ENCODE results near the gene LMO4. TPM values are rescaled to one million over a fixed set of nuclear protein-coding genes. Genes with fewer than 3 reads are reported as not detected.
A peak's percentile ranks its signal among the peaks of the same experiment; 100 is the strongest.

Gene LMO4
- total RNA-seq, 2 donors from 2014 or later, result 38.3 to 49.3 TPM

GRCh38 chr1:87338566-87338965 lies 9.9 kb downstream of the LMO4 start:
- Histone ChIP-seq H3K9me3 (ENCODE audit: control insufficient read depth, low read length) (no peaks in the 10 kb centered on the region), H3K36me3 (ENCODE audit: control insufficient read depth, insufficient read depth, low read length) (peaks cover 51% of the 10 kb centered on the region), H3K9ac (ENCODE audit: extremely low read depth, low read length, poor library complexity, severe bottlenecking) (no peak overlapping the region), H3K27me3 (ENCODE audit: control insufficient read depth, insufficient read depth, low read length, poor library complexity, severe bottlenecking) (no peaks in the 10 kb centered on the region), H3K4me1 (ENCODE audit: control insufficient read depth, insufficient read depth, low read length) (no peaks in the 10 kb centered on the region), H3K27ac (ENCODE audit: low read depth, low read length) (no peak overlapping the region), H3K4me3 (ENCODE audit: low read length) (no peak overlapping the region)
- Mint-ChIP-seq H3K4me3 (no peak overlapping the region), H3K4me1 (peaks cover 31% of the 10 kb centered on the region), H3K36me3 (ENCODE audit: low read depth) (peaks cover 46% of the 10 kb centered on the region), H3K27ac (no peak overlapping the region), H3K9me3 (no peaks in the 10 kb centered on the region), H3K27me3 (ENCODE audit: insufficient read depth) (no peaks in the 10 kb centered on the region)
- TF ChIP-seq CTCF (conservative IDR thresholded peaks at IDR 0.05), result no peak
- WGBS, 2 experiments (ENCODE audit: insufficient coverage in 1 of 2, insufficient read length in 1 of 2), result 83 to 93% methylated on average over 2 to 3 of the region's 3 CpGs
- DNase-seq, result no peak

GRCh38 chr1:87344231-87344630 lies 15.6 kb downstream of the LMO4 start:
- DNase-seq, result no peak
- 83 to 89% methylated on average over 2 to 3 of the region's 3 CpGs for whole genome bisulfite sequencing, 2 experiments (ENCODE audit: insufficient coverage in 1 of 2, insufficient read length in 1 of 2)
- no peak overlapping the region for H3K27ac Mint-ChIP-seq

GRCh38 chr1:87346130-87346814 lies 17.6 kb downstream of the LMO4 start:
- Histone ChIP-seq H3K4me1 (ENCODE audit: control insufficient read depth, insufficient read depth, low read length) (no peaks in the 10 kb centered on the region), H3K9me3 (ENCODE audit: control insufficient read depth, low read length) (no peaks in the 10 kb centered on the region), H3K27ac (ENCODE audit: low read depth, low read length) (no peak overlapping the region), H3K9ac (ENCODE audit: extremely low read depth, low read length, poor library complexity, severe bottlenecking) (no peak overlapping the region), H3K4me3 (ENCODE audit: low read length) (no peak overlapping the region), H3K36me3 (ENCODE audit: control insufficient read depth, insufficient read depth, low read length) (peaks cover 30% of the 10 kb centered on the region), H3K27me3 (ENCODE audit: control insufficient read depth, insufficient read depth, low read length, poor library complexity, severe bottlenecking) (no peaks in the 10 kb centered on the region)
- 88 to 100% methylated on average over 1 to 8 of the region's 8 CpGs for WGBS, 2 experiments (ENCODE audit: insufficient coverage in 1 of 2, insufficient read length in 1 of 2)
- Mint-ChIP-seq H3K27me3 (ENCODE audit: insufficient read depth) (no peaks in the 10 kb centered on the region), H3K4me1 (peaks cover 32% of the 10 kb centered on the region), H3K27ac (peak overlapping the region; percentile 68), H3K4me3 (no peak overlapping the region), H3K9me3 (no peaks in the 10 kb centered on the region), H3K36me3 (ENCODE audit: low read depth) (peaks cover 42% of the 10 kb centered on the region)
- no peak for DNase-seq
- TF ChIP-seq CTCF (conservative IDR thresholded peaks at IDR 0.05), result no peak

More at GRCh38 chr1:87344231-87344630, 15.6 kb downstream of the LMO4 start:
- Histone ChIP-seq H3K4me1 (ENCODE audit: control insufficient read depth, insufficient read depth, low read length) (no peaks in the 10 kb centered on the region), H3K27me3 (ENCODE audit: control insufficient read depth, insufficient read depth, low read length, poor library complexity, severe bottlenecking) (no peaks in the 10 kb centered on the region), H3K27ac (ENCODE audit: low read depth, low read length) (no peak overlapping the region), H3K9ac (ENCODE audit: extremely low read depth, low read length, poor library complexity, severe bottlenecking) (no peak overlapping the region), H3K36me3 (ENCODE audit: control insufficient read depth, insufficient read depth, low read length) (peaks cover 50% of the 10 kb centered on the region), H3K4me3 (ENCODE audit: low read length) (no peak overlapping the region), H3K9me3 (ENCODE audit: control insufficient read depth, low read length) (no peaks in the 10 kb centered on the region)
- TF ChIP-seq CTCF (conservative IDR thresholded peaks at IDR 0.05), result no peak
- no peak overlapping the region for H3K4me3 Mint-ChIP-seq
- H3K9me3 Mint-ChIP-seq, result no peaks in the 10 kb centered on the region
- H3K27me3 Mint-ChIP-seq (ENCODE audit: insufficient read depth), result no peaks in the 10 kb centered on the region
- peaks cover 32% of the 10 kb centered on the region for H3K4me1 Mint-ChIP-seq
- H3K36me3 Mint-ChIP-seq (ENCODE audit: low read depth), result peaks cover 61% of the 10 kb centered on the region

Measured in endodermal cell (in vitro differentiated cells).